G401 (cell line): ENCODE results near the gene SEMA3F. TPM values are rescaled to one million over a fixed set of nuclear protein-coding genes. Genes with fewer than 3 reads are reported as not detected.

Experiments
- DNase-seq: peaks from one replicate; pipeline ENCODE4 v3.0.0-alpha.2; 2015; ENCODE audit warnings: low spot score
- in situ Hi-C: cut with HindIII; loops from 2 replicates; pipeline ENCODE4 v1.10.0; 2016; ENCODE audit warnings: low sequenced_read_pairs, mixed read lengths
- total RNA-seq: library from RNA; depleted of rRNA; stranded (reverse); fragments of >200 nt; shearing (Covaris generic); gene quantifications from 2 replicates; pipeline ENCODE4 v1.2.3, GENCODE V29; 2014

The SEMA3F gene
- total RNA-seq, 1 experiment from 2014 or later: 55.8 TPM

DNA sequence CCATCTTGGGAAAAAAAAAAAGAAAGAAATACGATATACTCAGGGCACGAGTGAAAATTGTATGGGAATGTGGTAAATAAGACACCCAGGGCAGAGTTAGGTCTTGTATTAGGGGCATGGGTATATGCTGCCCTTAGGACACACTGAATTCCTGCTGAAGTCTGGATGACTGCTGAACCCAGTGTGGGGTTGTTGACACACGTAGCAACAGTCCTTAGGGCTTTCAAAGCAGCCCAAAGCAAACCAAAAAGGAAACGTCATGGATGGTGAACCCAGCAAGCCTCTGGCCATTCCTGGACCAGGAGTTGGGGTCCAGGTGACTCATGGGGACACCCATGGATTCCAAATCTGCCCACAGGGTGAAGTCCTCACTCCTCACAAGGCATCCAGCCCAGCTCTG is 27.1 kb upstream of the SEMA3F start:
- in situ Hi-C loops: no loop called here
- DNase-seq: no peak

DNA sequence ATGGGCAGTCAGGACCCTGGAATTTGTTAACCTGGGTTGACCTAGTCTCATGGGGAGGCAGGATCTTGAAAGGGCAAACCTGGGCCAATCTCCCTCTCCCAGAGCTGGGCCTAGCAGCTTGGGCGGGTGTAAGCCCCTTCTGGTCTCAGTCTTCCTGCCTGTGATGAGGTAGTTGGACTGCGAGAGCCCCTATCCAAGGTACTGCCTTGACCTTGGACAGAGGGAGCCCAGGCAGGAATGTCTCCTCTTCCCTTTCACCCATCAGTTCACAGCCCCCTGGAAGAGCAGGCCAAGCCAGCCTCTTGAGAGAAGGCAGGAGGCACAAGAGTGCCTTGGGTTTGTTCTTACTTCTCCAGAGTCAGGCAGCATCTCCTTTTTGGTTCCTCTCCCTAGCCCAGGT is 24.7 kb upstream of the SEMA3F start:
- in situ Hi-C loops: no loop called here
- no peak for DNase-seq

DNA sequence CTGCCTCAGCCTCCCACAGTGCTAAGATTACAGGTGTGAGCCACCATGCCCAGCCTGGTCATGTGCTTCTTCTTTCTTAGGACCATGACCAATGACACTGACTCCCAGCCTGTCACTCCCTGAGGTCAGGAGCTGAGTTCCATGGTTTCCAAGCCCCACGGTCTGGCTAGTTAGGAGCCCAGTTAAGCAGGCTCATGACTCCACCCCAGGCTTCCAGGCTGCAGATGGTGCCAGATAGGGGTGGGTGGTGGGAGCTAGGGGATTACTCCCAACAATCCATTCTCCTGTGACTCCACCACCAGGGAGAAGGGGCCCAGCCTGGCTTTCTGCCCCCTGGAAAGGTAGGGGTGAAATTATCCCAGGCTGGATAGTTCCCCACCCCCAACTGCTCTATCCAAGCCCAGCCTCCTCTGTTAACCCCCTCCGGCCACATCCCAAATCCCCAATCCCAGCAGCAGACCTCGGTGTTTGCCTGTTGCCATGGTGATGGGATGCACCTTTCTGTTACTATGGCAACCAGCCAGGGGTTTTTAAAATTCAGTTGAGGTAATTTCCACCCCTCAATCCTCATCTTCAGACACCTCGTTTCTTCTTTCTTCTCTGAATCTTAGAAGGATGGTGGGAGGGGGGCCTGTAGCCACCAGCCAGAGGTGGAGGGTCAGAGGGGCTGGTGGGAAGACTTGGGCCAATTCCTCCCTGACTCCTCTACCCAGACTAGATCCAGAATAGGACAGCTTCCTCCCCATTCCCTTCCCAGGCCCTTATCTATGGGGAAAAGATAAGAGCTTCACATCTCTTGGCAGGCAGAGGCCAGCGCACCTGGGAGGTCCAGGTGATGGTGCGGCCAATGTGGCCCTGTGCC is 22.5 kb upstream of the SEMA3F start:
- DNase-seq: no peak
- in situ Hi-C loops: no loop called here

DNA sequence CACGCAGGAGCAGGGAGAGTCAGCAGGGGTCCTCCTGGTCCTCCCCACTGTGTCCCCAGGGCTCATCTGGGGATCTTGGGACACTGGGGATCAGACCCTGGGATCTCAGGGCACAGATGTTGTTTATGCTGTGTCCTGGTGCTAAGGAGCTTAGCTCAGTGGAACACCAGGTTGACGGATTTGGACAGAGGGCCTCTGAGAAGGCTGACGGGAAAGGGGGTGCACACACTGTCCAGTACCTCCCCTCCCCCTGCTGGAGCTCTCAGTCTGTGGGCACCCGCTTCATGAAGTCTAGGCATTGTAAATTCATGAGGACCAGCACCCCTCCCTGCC is 21.9 kb upstream of the SEMA3F start:
- no peak for DNase-seq

DNA sequence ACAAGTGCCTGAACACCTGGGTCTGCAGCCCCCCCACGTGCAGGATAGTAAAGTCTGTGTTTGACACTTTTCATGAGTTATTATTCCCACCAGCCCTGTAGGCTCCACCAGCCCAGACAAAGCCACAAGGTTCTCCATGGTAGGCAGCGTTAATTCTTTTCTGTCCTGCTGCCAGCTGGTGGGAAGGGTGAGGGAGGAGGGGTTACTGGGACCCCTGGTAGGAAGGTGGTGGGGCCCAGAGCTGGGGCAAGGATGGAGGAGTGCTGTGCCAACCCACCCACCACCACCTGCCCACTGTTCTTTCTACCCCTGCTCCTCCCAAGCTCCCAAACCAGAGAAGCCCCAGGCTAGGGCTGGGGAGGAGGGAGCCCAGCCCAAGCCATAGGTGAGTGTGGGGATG is 20.8 kb upstream of the SEMA3F start:
- in situ Hi-C loops: no loop called here
- no peak for DNase-seq

More for the DNA sequence above, 21.9 kb upstream of the SEMA3F start:
- in situ Hi-C loops: no loop called here

DNA sequence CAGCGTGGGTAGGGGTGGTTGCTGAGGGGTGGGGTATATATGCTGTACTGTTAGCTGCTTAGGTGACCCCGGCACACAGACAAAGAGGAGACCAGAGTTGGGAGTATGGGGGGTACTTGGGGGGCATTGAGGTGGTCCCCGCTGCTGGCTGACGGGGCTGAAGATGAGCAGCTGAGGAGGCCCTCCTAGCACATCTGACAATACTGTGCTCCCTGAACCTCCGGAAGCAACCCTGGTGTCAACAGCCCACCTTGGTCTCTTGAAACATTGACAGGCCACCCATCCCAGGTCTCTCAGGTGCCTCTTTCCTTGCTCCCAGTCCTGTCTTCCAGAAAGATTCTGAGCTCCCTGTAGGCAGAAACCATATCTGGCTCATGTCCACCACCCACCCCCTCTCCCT is 19.2 kb upstream of the SEMA3F start:
- in situ Hi-C loops: no loop called here
- no peak for DNase-seq

DNA sequence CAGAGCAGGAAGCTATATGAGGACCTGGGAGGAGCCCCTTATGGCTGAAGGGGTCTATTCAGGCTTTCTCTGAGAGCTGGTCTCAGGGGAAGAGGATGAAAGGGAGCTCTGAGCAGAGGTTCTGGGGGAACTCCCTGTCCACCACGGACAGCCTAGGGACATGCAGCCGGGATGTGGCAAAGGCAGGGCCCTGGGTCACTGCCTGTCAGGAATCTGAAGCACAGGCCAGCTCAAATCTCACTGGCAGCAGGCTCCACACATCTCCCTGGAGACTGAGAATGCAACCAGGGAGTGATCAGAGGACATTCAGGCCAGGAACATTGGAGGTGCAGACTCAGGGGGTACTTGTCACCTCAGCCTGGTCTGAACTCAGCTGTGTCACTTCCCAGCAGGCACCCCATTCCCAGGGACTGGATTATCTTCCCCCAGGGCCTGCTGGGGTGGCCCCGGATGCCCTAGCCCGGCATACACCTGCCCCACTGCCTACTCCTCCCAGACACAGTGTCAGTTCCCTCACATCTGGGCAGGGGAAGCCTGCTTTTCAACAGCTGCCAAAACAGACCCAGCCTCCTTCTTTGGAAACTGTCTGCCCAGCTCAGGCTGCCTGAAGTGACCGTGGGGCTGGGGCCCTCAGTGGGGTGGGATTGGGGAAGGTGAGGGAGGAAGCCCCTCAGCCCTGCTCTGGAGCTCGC is 18.3 kb upstream of the SEMA3F start:
- in situ Hi-C loops: no loop called here
- DNase-seq: no peak

DNA sequence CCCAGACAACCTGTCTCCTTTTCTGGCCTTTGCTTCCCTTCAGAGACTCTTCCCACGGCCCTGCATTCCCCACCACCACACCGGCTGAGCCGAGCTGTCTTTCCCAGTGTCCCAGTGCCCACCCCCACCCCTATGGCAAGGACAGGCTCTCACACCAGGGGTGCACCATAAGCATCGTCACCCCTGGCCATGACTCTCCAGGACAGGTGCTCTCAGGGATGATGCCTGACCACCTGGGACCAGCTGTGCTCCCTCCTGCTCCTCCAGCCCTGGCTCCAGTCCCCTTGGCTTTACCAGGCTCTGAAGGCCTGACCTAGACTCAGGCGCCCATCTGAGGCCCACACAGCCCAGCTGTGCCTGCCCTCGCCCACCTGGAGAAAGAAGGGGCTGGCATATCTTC is 17.6 kb upstream of the SEMA3F start:
- in situ Hi-C loops: no loop called here

DNA sequence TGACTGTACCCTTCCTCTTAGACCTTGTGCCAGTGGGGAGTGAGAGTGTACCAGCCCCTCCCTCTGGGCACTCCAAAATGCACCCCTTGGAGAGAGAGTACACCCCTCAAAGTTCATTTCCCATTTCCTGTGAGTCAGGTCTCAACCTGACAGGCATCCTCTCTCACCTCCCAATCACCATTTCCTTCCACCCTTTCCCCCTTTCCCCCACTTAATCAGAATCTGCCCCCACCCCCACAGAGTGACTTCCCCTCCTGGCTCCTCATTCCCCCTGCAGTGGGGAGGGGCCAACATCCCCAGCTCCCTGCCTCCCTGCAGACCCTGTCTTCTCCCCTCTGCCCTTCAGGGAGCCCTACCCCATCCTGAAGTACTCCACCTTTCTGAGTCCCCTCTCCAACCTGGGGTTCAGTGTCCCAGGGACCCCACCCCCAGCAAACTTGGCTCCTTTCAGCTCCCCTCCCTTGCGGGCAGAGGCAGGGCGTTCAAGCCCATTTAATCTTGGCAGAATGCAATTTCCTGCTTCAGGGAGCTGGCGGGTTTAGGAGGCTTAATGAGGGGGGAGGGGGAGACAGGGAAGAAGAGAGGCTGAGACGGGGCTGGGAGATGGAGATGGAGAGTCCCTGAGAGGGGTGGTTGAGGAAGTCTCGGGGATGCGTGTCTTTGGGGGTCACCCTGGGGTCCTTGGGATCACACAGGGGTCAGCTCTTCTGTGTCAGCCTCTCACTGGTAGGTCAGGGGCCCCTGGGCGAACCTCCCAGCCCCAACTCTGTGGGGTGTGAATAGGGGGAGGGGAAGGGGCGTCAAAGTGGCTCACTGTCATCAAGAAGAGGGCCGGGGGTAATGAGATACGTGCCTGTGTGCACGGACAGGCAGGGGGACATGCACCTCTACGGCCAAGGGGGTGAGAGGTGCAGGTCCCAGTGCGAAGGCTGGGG is 16.6 kb upstream of the SEMA3F start:
- DNase-seq: no peak

More for the DNA sequence above, 17.6 kb upstream of the SEMA3F start:
- no peak for DNase-seq

DNA sequence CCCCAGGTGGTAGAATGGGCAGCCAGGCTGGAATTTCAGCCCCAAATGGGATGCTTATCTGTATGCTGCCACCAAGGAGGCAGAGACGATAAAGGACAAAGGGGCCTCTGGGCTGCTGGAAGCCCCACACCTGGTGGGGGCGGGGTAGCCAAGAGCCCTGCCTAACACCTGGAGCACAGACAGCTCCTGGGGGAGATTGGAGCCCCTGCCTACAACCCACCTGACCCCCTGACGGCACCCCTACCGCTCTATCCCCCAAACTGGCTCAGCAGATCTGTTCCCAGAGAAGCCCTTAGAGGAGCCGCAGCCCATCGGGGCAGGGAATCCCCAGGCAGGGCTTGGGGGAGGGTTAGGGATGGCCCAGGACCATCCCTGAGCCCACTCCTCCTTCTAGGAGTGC is 15.8 kb upstream of the SEMA3F start:
- DNase-seq: no peak
- in situ Hi-C loops: no loop called here

More for the DNA sequence above, 16.6 kb upstream of the SEMA3F start:
- in situ Hi-C loops: no loop called here

DNA sequence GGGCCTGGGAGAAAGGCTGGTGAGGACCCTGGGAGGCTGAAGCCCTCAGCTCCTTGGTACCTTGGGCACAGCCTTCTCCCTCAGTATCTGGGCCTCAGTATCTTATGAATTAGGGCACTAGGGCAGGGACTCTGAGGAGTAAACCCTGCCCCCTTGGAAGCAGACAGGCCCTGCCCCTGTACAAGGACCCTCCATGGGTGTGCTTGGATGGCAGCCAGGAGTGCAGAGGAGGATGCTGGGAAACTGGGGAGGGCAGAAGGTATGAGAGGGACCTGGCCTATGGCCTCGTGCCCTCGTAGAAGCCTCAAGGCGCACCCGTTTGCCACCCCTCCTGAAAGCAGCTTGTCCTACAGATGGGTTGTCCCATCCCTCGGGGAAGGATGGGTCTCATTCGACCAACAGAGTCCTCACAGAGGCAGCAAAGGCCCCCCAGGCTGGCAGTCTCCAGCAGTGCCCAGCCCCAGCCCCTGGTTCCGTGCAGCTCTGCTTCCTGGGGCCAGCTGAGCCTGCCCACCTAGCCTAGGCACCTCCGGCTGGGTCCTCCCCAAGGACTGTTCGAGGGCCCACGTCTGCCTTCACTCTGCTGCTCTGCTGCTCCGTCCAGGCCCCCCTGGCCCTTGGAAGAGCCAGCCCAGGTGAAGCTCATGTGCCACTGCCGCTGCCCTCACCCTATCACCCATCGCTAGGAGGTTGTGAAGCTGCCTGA is 15.3 kb upstream of the SEMA3F start:
- DNase-seq: no peak
- in situ Hi-C loops: no loop called here

DNA sequence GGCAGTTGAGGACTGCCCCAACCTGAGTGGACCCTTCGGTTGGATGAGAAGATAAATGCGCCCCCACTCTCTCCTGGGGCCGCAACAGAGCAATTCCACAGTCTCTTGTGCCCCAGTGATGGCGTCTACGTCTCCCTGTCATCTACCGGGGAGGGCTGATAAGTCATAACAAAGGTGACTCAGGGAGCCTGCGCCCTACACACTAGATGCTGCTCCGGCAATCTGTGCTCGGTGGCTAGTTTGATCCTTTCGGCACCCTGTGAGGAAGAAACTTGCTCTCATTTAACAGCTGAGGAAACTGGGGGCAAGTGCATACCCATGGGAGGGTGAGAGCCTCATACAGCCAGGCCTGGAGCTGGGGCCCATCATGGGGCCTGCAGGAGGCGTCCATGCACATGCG is 14.1 kb upstream of the SEMA3F start:
- DNase-seq: no peak
- in situ Hi-C loops: no loop called here

DNA sequence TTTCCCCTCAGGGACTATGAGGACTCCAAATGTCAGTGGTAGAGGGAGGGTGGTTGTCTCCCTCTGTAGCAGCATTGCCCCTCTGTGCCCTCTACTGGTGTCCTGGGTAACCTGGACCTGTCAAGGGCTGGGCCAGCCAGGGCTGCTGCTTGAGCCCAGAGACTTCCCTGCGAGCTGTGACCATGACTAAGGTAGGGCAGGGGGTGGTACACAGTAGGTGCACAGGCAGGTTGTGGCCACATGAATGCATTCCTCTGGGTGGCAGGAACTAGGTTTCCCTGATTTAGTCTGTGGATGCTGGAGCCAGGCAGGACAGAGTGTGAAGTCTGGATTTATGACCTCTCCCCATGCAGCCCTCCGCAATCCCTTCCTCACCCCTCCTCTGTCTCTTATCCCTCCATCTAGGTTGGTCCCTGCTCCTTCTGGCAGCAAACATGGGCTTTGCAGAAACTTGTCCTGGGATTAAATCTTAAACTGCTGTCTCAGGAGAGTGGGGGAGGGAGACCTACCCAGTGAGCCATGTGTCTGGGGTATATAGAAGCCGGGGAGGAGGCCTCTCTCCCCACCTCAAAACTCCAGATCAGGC is 8.7 kb upstream of the SEMA3F start:
- no peak for DNase-seq
- in situ Hi-C loops: no loop called here

DNA sequence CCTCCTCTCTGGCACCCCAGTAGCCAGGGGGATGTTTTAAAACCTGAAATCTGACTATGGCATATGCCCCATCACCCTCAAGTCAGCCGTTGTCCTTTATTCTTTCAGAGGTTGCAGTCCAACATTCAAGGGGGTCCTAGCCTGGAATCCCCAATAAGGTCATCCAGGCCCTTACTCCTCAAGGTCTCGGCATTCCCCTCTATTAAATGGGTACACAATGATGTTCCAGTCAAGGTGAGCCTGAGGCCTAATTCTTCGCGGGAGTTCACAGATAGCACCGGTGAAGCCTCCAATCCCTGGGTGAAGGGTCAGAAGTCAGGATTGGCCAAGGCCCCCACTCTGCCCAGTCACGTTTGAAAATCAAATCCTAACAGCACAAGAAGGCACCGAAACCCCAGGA is 8.1 kb upstream of the SEMA3F start:
- in situ Hi-C loops: no loop called here
- no peak for DNase-seq

DNA sequence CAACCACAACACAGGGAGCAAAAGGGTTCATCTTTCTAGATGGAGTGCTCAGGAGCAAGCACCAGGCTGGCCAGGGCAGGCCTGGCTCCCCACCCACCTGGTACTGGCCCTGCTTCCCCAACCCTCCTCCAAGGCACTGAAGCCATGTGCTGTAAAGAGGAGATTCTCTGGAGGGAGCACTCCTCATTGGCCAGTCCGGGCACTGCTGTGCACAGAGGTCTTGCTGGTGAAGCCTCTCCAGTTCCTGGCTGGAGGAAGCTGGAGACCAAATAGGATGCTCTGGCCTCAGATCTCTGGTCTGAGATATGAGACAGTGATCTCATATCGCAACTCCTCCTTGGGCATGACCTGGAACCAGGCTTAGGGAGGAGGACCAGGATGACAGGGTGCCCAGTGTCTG is 7.7 kb upstream of the SEMA3F start:
- DNase-seq: no peak
- in situ Hi-C loops: no loop called here

DNA sequence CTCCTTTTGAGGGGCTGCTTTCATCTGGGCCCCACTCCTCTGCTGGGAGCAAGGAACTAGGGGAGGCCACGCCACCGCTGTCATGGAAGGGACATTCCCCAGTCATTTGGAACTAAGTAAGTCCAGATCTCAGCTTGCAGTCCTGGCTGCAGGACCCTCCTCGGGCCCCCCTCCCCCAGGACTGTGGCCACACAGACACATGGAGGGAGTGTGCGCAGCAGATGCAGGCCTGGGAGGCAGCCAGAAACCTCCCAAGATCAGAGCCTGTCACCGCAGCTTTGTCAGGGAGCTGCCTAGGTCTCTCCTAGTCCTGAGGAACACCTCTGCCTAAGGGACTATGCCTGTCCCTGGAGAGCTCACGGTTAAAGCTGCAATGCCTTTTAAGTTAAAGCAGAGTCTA is 7.3 kb upstream of the SEMA3F start:
- no peak for DNase-seq
- in situ Hi-C loops: no loop called here

DNA sequence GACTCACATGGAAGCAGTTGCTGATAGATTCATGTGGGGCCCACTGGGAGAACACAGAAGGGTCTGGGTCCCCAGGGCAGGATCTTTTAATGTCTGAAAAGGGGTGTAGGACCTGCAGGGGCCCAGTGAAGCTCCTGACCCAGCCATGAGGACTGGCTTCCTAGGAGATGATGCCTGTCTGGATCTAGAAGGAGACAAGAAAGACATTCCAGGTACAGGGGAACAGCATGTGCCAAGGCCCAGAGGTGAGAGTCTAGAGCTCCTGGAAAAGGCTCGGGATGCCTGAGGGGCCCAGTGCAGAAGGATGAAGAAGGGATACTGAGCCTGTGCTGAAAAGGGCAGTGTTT is 4.7 kb upstream of the SEMA3F start:
- in situ Hi-C loops: no loop called here
- no peak for DNase-seq

DNA sequence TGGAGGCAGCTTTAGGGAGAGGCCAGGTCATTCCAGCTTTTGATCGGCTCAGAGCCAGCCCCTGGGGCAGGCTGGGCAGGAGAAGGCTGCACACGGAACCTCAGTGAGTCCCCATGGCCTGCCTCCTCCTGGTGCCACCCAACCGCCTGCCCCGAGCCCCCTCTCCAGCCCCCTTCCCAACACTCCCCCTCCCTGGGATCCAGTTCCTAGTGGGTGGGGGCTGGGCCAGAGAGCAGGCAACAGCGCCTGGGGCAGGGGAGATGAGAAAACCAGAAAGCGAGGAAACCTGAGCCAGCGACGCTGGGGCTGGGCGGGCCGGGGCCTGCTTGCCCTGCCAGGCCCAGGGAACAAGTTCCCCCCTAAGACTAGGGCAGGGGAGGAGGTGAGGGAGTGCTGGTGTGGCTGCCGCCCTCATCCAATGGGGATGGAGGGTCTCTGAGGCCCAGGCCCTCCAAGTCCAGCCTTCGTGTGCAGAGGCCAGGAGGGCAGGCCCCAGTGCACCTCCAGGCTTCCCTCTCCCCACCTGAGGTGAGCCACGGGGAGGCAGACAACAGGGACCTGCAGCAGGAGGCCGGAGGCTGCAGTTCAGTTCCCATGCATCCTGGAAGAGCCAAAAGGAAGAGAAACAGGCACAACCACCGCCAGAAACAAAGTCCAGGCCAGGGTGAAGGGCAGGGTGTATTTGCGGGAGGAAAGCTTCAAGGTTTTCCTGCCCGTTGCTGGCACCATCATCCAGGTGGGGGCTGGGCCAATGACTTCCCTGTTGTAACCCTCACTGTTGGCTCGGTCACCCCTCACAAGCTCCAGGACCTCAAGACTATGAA is 4.0 kb upstream of the SEMA3F start:
- DNase-seq: no peak
- in situ Hi-C loops: no loop called here
